HG02798 (cell line): ENCODE measurements around the gene ALDH18A1.

Experiments used
- ATAC-seq: cut with Tn5 transposase; IDR thresholded peaks from one replicate; pipeline ENCODE4 v1.9.1; 2021; ENCODE audit warnings: mild to moderate bottlenecking; ENCODE audit not compliant: unreplicated experiment, poor library complexity

The ALDH18A1 gene

DNA sequence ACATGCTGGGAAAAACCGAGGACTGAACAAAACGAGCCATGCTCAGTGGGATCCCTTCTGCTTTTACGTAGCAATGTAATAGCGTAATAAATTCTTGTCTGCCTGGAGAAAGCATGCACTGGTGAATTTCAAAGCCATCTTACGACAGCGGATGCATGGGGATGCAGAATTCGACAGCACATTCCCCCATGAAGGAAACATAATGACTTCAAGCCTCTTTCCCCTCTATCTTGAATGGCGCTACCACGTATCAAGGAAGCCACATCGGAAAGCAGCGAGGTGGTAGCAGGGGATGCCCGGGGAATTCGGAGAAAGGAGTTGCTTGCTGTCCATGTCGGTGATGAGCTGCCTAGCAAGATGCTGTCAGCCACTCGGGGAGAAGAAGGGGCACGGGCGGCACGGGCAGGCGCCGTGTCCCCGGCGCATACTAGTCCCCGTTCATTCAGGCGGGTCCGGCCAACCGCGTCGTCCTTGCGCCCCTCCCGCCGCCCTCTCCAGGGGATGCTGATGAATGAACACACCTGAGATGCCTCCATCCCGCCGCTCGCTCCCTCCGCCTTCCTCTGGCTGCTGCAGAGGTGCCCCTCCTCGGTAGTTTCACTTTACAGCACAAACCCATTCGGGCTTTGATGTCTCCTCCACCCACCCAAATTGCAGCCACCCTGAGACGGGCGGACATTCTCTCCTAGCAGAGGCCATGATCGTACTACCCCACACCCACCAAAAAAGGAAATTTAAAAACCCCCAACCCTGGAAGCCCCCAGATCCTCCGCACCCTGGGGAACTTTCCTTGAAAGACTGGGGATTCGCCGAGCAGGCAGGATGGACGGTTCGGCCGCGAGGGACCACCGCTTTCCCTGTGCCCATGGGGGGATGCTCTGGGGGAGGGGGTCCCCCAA is 96.0 kb downstream of the ALDH18A1 start:
- no peak for ATAC-seq

DNA sequence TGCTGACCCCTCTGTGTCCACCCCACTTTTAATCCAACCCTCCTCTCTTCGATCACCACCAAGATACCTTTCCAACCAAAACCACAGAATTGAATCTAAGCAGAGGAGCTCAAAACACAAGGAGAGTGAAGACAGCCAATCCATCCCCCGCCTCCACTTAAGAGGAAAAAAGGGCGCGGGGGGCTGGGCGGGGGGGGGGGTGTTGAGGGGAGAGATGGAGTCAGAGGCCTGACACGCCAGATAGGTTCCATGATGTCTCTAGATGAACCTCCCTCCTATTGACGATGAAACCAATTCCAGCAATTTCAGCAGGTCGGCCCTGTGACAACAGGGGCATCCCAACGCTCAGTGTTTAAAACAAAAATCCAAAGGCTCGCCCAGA is 96.6 kb downstream of the ALDH18A1 start:
- no peak for ATAC-seq

DNA sequence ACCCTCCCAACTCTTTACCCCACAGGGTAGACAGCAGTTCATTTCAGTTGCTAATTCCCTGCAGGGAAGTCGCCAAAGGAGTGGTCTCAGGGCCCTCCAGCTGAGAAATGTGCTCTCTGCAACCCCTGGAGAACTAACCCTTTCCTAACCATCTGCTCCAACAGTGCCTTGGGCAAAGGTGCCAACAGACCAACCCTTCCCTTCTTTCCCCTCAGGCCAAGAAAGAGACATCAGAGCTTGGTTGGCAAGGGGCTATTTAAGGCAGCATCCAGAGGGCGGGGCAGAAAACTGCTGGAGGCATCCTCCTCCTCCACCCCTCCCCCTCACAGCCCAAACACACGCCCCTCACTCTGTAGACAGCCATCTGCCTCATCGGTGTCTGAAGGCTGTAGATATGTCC is 97.0 kb downstream of the ALDH18A1 start:
- no peak for ATAC-seq

DNA sequence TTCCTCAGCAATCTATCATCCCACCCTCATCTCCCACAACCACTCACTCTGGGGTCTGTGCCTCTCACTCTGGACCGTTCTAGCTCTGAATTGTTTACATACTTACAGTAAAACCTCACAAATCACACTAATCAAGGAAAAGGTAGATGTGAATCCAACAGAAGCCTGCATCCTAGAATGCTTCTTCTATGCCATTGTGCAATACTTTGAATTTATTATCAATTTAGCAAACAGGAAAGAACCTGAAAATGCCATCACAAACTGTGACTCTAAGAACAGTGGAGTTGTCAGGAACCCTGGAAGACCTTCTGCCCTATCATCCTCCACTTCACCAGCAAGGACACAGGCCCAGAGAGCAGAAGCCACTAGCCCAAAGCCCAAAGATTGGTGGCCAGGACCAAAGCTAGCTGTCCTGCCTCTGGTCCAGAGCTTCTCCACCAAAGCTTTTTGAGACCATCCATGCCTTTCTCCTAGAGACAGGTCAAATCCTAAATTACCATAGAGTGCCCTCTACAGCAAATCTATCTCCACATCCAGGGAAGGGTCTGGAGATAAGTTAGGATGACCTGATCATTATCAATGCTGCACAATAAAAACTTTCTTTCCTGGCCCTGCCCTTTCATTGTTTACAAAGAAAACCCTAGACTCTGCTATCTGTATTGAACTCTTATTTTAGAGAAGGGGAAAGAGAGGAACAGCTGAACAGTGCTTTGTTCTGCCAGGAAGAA is 97.8 kb downstream of the ALDH18A1 start:
- ATAC-seq = no peak

DNA sequence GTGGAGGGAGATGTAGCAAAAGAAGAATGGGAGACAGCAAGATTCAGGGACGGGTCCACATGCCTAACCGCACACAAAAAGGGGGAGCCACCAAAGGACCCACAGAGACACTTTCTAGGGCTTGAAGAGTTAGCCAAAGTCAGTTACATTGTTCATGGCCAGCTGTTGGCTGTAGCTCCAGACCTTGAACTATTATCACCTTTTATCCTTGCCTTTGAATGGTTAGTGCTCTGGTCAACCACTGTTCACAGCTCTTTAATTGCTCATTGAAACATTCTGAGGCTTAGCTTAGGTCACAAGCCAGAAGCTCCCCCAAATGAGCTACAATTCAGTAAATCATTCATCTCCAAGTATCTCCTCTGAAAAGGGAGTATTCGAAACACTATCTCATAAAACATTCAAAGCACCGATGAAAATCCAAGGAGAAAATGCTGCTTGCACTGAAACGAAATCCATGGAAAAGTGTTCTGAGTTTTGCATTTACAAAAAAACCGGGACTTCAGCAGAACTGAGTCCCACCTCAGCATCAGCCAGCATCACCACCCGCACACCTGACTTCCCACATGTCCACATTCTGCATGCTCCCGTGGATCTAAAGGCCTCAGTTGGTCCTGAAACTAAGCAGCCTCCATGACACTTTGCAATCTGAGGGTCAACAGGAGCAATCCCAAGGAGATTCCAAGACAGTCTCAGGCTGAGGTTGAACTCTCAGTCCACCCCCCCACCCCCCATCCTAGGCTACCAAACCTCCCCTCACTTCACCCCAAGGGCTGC is 99.3 kb downstream of the ALDH18A1 start:
- ATAC-seq = no peak
